GM19328 (cell line): Measurements from ENCODE around the gene DNAH10.

Source experiments
- ATAC-seq: cut with Tn5 transposase; IDR thresholded peaks from one replicate; pipeline ENCODE4 v1.9.1; 2021; ENCODE audit warnings: mild to moderate bottlenecking, moderate library complexity; ENCODE audit not compliant: unreplicated experiment

The DNAH10 gene

GRCh38 chr12:123840765-123841425, 78.8 kb downstream of the DNAH10 start:
- ATAC-seq: no peak

DNA sequence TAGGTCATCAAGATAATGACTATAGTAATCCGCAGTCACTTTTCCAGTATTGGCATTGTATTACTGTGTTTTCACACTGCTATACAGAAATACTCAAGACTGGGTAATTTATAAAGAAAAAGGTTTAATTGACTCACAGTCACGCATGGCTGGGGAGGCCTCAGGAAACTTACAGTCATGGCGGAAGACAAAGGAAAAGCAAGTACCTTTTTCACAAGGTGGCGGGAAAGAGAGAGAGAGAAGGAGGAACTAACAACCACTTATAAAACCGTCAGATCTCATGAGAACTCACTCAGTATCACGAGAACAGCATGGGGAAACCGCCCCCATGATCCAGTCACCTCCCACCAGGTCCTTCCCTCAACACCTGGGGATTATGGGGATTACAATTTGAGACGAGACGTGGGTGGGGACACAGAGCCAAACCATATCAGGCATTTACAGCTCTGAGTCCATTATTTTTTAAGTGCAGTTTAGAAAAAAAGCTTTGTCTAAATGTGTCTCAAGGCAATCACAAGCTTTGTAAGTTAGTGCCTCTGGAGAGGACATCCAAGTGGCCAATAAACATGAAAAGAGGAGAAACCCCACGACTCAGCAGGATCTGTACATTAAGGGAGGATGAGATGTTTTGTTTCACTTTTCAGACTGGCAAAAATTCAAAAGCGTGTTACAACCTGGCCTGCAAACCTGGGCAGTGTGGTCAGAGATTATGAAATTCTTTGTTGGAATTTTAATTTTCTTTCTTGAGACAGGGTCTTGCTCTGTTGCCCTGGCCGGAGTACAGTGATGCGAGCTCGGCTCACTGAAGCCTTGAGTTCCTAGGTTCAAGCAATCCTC, 82.0 kb downstream of the DNAH10 start:
- ATAC-seq: no peak

GRCh38 chr12:123845881-123846280, 83.8 kb downstream of the DNAH10 start:
- no peak for ATAC-seq

- ATAC-seq: no peak
Observed at GRCh38 chr12:123846340-123846739, 84.2 kb downstream of the DNAH10 start.

- ATAC-seq: no peak
Observed at GRCh38 chr12:123847019-123847418, 84.9 kb downstream of the DNAH10 start.

- no peak for ATAC-seq
Observed at GRCh38 chr12:123847876-123848275, 85.8 kb downstream of the DNAH10 start.

DNA sequence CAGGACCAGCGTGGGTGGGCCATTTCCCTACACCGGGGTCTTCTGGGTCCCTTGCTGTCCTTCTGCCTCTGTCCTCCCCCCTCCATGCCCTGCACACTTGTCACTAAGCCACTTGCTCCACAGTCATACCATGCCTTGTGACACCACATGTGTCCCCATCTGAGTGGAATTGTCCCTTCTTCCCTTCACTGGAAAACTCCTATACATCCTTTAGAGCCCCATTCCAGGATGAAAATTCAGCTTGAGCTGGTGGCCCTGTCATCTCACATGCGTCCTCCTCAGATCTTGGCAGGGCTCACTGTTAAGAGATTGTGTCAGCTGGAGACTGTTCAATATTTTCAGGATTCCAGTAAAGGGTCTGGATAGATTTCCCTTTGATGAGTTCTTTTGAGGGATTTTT, 87.4 kb downstream of the DNAH10 start:
- ATAC-seq: no peak

- ATAC-seq: no peak
Observed at GRCh38 chr12:123850246-123851134, 88.4 kb downstream of the DNAH10 start.

GRCh38 chr12:123853396-123854070, 91.4 kb downstream of the DNAH10 start:
- no peak for ATAC-seq

- no peak for ATAC-seq
Observed at GRCh38 chr12:123854232-123854631, 92.1 kb downstream of the DNAH10 start.

DNA sequence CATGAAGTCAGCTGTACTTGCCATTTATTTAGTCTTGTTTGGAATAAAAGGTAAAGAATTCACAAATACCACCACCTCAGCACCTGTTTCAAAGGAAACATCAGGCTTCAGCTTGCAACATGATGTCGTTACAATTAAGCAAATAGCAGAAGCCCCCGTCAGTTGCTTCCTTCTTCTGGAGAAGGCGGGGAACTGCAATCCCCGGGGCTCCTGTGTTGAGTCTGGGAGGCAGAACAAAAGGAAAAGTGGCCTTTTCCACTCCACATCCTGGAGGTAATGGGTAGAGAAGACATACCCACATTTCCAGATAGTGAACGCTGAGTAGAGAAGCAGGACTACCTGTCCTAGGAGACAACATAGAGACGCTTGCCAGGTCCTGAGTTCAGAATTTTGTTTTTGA, 92.8 kb downstream of the DNAH10 start:
- no peak for ATAC-seq

GRCh38 chr12:123856681-123857080, 94.6 kb downstream of the DNAH10 start:
- ATAC-seq: no peak

DNA sequence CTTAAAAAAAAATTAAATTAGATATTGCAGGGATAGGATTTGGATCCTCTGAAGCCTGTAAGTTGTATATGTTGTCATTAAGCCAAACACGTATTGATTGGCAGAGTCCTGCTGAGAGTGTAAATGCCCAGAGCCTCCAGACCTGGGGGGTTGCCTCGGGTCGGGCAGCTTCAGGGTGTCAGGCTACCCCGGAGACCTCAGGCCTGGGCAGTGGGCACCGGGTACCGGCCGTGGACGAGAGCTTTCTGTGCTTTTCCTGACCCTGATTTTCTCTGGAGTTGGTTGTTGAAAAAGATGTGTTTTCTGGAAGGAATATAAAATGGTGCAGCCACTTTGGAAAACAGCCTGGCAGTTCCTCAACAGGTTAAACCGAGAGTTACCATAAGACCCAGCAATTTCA, 96.1 kb downstream of the DNAH10 start:
- no peak for ATAC-seq

DNA sequence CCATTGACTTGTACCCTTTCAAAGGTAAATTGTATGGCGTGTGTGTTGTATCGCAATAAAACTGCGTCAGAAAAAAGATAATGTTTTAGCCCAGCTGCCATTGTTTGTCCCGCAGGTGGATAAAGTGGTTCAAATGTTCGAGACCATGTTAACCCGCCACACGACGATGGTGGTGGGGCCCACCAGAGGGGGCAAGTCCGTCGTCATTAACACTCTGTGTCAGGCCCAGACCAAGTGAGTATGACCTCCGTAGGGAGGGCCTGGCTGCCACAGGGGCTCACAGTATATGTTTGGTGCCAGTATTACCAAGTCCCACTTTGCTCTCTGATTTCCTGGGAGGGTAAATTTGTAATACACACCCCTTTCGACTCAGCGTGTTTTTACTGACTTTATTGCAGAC, 96.9 kb downstream of the DNAH10 start:
- ATAC-seq: no peak

DNA sequence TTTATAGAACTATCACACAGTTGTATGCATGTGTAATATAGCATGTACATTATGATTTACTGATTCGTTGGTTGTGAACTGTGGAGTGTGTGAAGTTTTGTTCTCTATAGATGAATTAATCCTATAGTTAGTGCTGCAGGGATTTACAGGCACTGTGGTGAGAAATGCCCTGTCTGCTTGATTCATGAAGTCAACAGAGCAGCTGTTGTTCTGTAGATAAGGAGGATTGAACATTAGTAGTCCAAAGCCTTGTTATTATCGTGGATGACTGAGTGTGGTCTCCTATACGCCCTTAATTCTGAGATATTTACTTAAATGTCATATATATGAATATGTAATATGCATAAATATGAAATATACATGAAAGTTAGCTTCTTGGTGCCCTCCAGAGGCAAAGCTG, 98.3 kb downstream of the DNAH10 start:
- no peak for ATAC-seq

DNA sequence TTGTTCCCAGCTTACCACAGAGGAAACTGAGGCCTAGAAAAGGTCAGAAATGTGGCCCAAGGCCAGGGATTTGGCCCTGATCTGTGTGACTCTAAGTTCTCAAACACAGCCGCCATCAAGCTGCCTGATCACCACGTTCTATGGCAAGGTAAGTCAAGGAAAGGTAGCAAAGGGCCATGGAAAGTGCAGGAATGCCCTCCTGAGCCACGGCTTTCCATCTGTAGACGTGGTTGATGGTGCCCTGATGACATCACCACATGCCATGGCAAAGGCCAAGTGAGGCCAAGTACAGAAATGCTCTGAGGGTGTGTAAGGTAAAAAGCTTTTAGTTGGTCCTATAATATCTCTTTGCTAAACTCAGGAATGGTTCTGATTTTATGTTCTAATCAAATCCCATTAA, 99.3 kb downstream of the DNAH10 start:
- ATAC-seq: no peak

DNA sequence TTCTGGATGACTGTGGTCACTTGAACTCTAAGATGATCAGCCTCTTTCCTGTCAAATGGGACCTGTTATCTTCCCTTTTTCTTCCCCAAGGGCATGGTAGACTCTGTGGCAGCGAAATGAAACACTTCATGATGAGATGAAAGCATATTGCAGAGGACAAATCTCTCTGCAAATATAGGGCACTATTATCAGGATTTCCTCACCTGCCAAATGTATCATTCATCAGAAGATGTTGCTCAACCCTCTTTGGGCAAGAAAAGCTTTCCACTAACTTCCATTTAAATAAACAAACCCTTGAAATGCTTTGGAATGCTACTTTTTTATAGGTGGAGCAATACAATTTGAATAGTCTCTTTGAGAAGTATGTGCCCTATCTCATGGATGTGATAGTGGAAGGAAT, 105.0 kb downstream of the DNAH10 start:
- no peak for ATAC-seq

DNA sequence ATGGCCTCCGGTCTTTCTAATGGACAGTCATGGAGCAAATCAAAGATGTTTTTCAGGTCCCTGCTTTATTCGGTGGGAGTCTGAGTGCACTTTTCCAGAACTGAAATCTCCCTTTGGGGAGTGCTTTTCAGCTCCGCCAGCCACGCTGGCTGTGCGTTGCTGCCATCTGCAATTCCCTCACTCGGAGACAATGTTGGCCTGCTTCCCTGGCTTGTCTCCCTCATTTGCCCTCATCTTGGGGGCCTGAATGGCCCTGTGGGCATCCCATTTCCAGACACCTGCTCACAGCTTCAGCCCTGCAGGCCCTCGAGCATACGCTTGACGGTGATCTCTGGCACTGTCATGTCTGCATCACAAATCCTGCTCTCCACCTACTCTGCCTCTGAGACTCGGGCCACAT, 106.7 kb downstream of the DNAH10 start:
- ATAC-seq: no peak

GRCh38 chr12:123873793-123874192, 111.7 kb downstream of the DNAH10 start:
- ATAC-seq: no peak

- ATAC-seq: no peak
Observed at GRCh38 chr12:123877968-123878367, 115.9 kb downstream of the DNAH10 start.

GRCh38 chr12:123879101-123879500, 117.0 kb downstream of the DNAH10 start:
- no peak for ATAC-seq
